WI38 (cell line): ENCODE data around the gene DNPH1.

Source experiments
- H3K4me3 ChIP-seq: 2 replicates; pipeline ENCODE4 v1.5.1; 2011; ENCODE audit warnings: low read depth, mild to moderate bottlenecking, control low read depth, low read length
- TF ChIP-seq, protein P1 (sequence below): IDR thresholded peaks from 2 replicates; pipeline ENCODE4 v1.5.1; 2012; ENCODE audit warnings: low read depth, mild to moderate bottlenecking, control low read depth, low read length

The DNPH1 gene

GRCh38 chr6:43181621-43181941 is 47.7 kb downstream of the DNPH1 start:
- H3K4me3 ChIP-seq, result peak overlapping the region; percentile 81
- TF ChIP-seq, protein P1, sequence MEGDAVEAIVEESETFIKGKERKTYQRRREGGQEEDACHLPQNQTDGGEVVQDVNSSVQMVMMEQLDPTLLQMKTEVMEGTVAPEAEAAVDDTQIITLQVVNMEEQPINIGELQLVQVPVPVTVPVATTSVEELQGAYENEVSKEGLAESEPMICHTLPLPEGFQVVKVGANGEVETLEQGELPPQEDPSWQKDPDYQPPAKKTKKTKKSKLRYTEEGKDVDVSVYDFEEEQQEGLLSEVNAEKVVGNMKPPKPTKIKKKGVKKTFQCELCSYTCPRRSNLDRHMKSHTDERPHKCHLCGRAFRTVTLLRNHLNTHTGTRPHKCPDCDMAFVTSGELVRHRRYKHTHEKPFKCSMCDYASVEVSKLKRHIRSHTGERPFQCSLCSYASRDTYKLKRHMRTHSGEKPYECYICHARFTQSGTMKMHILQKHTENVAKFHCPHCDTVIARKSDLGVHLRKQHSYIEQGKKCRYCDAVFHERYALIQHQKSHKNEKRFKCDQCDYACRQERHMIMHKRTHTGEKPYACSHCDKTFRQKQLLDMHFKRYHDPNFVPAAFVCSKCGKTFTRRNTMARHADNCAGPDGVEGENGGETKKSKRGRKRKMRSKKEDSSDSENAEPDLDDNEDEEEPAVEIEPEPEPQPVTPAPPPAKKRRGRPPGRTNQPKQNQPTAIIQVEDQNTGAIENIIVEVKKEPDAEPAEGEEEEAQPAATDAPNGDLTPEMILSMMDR, result no peak

- no peak overlapping the region for H3K4me3 ChIP-seq
- TF ChIP-seq, protein P1, result no peak
Observed at GRCh38 chr6:43180985-43181384, 48.3 kb downstream of the DNPH1 start.

- TF ChIP-seq, protein P1, result no peak
- no peak overlapping the region for H3K4me3 ChIP-seq
Observed at GRCh38 chr6:43180058-43180457, 49.2 kb downstream of the DNPH1 start.

GRCh38 chr6:43178951-43179830 is 50.1 kb downstream of the DNPH1 start:
- no peak overlapping the region for H3K4me3 ChIP-seq
- TF ChIP-seq, protein P1, result no peak

DNA sequence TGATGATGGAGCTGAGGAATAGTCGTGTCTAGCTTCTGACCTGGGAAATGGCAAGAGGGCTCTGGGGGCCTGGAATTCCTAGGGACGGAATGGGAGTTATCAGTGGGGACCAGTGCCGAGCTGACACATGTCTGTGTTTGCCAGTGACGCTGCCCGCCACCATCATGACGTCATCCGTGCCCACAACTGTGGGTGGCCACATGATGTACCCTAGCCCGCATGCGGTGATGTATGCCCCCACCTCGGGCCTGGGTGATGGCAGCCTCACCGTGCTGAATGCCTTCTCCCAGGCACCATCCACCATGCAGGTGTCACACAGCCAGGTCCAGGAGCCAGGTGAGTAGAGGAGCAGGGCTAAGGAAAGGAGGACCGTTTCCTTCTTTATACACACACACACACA is 51.1 kb downstream of the DNPH1 start:
- TF ChIP-seq, protein P1, result no peak
- H3K4me3 ChIP-seq, result no peak overlapping the region

GRCh38 chr6:43176423-43176786 is 52.9 kb downstream of the DNPH1 start:
- no peak overlapping the region for H3K4me3 ChIP-seq
- TF ChIP-seq, protein P1, result no peak

DNA sequence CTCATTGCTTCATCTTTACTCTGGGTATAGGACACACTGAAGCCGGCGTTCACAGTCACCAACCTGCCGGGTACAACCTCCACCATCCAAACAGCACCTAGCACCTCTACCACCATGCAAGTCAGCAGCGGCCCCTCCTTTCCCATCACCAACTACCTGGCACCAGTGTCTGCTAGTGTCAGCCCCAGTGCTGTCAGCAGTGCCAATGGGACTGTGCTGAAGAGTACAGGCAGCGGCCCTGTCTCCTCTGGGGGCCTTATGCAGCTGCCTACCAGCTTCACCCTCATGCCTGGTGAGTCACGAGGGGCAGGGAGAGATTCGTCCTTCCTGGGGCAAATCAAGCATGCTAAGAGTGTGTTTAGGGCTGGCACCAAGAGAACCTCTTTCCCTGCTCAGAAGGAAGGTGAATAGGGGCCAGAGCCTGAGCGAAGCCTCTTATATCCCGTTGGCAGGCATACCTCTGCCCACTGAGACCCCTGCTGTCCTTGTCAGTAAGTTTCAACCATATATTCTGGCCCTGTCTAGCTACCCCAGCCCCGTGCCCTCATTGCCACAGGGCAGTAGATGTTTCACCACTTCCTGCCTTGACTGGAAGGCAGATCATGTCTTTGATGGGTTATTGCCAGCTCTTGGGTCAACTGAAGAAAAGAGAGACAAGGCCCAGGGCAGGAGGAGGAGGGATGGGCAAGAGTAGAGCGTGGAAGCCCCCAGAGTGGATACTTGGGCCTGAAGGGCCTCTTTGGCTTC is 53.4 kb downstream of the DNPH1 start:
- H3K4me3 ChIP-seq, result no peak overlapping the region
- TF ChIP-seq, protein P1, result no peak
